ENCODE results near the gene SLC7A14.

GRCh38 chr3:170475092-170475685 is 110.7 kb downstream of the SLC7A14 start:
- no peak for TF ChIP-seq CTCF (IDR thresholded peaks at IDR 0.05; ENCODE audit: insufficient read depth, low read depth, low read length)
- TF ChIP-seq EZH2 (IDR thresholded peaks at IDR 0.05; ENCODE audit: insufficient read depth, low read length) = no peak
